GM18526 (cell line): ENCODE results near the gene TENT5C.

Experiments
- POLR2A ChIP-seq: IDR thresholded peaks from 3 replicates; pipeline ENCODE4 v1.6.1; 2011; ENCODE audit not compliant: insufficient read length; ENCODE audit errors: extremely low read depth

The TENT5C gene

DNA sequence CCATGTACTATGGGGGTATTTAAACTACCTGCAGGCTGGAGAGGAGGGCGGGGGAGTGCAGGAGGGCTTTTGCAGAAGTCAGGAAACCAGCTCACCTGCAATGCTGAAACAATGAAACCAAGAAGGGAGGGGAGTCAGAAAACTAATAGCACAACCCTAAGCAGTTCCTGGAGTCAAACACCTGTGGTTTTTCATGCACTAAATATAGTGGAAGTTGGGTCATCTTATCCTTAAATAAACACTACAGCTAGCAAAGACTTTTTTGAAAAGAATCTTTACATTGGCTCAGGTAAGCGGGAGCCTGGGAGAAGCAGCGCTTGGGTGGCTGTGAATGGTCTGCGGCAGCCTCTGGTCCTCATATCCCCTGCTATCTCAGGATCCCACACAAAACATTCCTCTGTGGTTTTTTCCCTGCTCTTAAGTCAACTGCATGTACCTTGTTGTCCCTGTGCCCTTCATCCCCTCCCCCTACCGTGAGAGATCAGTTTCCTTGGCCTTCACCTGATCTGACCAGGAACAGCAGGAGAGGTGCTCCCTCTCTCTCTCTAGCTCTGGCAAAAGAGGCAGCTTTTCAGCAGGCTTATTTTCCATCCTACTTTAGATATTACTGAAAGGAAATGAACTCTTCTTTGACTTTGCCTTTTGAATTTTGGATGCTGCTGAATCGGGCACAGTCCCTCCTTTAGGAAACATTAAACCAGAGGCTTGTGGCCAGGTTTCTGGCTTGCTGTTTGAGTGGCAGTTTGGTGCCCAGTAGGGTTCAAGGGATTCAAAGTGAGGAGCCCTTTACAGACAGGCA, 26.6 kb downstream of the TENT5C start:
- no peak for TF ChIP-seq POLR2A

DNA sequence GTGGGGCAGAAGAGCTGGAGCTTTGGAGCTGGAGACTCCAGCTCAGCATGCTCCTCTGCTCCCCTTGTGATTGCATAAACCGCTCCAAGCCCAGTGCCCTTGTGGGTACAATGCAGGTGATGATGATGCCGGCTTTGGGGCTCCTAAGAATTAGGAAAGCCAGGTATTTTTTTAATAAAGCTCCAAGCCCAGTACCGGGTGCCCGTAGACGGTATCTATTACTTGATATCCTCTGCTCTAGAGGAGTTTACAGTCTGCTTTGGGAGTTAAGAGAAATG, 27.2 kb downstream of the TENT5C start:
- TF ChIP-seq POLR2A = no peak

DNA sequence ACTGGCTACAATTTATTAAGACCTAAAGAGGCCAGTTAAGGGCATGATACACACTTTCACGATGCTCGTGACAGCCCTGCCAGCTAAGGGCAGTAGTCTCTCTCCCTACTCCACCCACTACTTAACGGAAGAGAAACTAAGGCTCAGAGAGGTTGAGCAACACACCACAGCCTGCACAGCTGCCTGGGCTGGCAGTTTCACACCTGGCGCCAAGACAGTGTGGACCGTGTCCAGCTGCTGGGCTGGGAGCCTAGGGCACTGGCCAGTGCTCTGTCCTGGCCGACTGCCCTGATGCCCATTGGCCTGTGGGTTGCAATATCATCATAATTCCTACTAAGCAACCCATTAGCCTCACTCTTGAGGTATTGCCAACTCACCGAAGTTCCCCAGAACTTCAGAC, 27.6 kb downstream of the TENT5C start:
- no peak for TF ChIP-seq POLR2A

DNA sequence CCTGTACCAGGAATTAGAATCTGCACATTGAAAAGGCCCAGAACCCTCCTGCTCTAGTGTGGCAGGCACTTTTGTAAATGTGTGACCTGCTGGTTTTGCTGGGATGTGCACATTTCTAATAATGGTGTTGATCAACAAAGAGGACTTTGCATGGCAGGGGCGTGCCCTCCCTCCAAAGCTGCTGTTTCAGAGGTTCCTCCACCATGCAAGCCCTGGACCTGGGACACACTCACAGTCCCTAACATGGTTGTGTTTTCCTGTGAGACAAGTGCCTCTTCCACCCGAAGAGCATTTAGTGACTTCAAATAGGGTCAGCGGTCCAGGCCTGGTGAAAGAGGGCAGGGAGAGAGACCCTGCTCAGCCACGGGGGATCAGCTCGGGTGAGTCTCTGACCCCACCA, 28.1 kb downstream of the TENT5C start:
- TF ChIP-seq POLR2A = no peak

- TF ChIP-seq POLR2A = no peak
These were observed 28.8 kb downstream of the TENT5C start for GRCh38 chr1:117634631-117635030.

GRCh38 chr1:117635805-117636204, 30.0 kb downstream of the TENT5C start:
- TF ChIP-seq POLR2A = no peak

DNA sequence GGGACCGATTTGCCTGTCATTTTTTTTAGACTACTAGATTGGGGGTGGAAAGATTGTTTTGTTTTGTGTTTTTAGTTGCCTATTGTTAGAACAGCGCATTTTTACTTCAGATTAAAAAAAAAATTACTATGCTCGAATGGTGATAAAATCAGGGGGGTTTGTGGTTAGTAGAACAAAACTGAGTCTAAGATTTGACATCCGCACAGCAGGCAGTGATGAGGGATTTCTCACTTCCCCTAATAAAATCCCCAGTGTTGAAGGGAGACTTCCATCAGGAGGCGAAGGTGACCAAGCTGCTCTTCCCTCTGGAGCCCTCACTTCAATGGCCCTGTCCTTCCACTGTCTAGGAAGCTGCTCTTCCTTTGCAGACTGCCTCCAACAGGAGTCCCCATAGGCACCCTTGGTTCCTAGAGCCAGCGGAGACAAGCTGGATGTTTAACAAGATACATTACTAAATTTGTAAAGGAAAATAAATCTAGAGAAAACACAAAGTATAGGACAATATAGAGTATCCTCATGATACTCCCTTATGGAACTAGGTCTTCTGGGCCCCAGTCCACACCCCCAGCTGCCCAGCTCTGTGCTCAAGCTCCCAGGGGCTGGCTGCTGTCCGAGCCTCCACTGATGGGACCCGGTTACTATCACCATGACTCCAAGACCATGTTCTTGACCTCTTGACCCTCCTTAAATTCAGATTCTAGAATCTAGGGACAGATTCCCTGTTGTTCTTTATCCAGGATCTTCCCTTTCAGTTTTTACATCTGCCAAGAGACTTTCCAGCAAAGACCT, 31.0 kb downstream of the TENT5C start:
- no peak for TF ChIP-seq POLR2A

DNA sequence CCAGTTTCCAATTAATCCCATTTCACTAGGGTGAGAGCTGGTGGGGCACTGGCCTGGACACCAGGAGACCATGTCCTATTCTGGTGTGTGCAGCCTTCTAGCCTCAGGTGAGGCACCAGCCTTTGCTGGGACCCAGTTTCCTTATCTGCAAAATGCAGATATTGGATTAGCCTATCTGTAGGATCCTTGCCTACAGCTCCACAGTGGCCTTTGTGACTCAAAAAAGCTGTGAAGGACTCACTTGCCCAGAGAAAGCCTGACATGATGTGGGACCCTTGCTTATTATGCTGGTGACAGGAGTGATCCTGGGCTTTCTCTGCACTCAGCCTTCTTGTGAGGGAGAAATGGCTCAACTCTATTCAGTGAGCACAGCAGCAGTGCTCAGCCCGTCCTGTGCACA, 32.3 kb downstream of the TENT5C start:
- TF ChIP-seq POLR2A = no peak

DNA sequence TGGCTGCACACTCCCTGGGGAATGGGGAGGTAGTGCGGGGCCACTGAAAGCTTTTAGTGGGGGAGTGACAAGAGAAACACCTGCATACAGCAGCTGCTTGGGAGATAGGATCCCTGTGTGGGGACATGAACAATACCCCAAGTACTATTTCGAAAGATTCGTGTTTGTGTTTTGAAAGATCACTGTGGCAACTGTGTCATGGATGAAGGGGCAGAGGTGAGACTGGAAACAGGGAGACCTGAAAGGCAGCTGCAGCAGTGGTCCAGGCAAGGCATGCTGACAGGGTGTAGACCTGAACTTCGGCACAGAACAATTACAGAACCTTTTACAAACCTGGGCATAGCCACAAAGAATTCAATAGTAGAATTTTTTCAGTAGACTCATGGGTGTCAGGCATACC, 32.9 kb downstream of the TENT5C start:
- TF ChIP-seq POLR2A = no peak

DNA sequence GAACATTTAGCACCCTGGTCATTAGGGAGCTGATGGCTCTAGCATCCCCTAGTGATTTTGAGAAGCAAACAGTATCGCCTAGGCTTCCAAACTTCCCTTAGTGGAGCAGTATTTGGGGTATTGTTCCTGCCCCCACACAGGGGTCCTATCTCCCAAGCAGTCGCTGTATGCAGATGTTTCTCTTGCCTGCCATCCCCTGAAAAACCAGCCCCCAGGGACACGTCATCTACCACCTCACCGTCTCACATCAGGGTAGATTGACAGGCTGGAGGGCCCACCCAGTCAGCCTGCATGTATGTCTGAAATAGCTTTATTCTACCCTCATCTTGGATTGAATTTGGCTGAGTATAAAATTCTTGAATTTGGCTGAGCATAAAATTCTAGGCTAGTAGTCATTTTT, 33.9 kb downstream of the TENT5C start:
- TF ChIP-seq POLR2A = no peak

DNA sequence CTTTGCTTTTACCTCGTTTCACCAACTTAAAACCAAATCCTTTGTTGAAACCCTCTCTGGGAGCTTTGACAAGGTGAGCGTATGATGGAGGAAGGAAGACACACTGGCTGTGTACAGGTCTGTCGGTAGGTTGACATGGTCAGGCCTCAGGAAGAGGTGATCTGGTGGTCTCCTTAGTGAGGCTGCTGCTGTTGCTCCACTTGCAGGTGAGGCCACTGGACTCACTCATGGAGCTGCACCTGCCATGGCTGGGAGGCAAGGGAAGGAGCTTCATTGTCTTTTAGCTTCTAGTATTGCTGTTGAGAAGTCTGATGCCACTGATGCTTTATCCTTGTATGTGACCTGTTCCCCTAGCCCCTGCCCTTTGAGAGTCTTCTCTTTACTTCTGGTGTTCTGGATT, 35.7 kb downstream of the TENT5C start:
- TF ChIP-seq POLR2A = no peak

- TF ChIP-seq POLR2A = no peak
These were observed 37.1 kb downstream of the TENT5C start for GRCh38 chr1:117642963-117643362.

- TF ChIP-seq POLR2A = no peak
These were observed 37.8 kb downstream of the TENT5C start for GRCh38 chr1:117643601-117644000.

GRCh38 chr1:117644696-117645311, 39.0 kb downstream of the TENT5C start:
- TF ChIP-seq POLR2A = no peak

DNA sequence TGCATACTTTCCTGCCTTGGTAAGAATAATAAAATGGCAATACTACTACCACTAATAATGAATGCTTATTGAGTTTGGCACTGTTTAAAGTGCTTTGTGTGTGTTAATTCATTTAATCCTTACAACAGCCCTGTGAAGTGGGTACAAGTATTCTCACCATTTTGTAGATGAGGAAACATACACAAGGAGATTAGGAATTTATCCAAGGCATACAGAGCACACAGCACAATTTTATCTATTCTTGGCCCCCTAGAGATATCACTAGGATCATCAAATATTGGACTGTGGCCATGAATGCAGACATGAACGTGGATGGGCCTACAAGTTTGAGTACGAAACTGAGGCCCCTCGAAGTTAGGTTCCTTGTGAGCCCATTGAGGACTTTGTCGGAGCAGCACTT, 39.5 kb downstream of the TENT5C start:
- TF ChIP-seq POLR2A = no peak
